ENCODE results near the gene DPYSL3.

- TF ChIP-seq EZH2 (IDR thresholded peaks at IDR 0.05), result no peak
- TF ChIP-seq POLR2AphosphoS5 (IDR thresholded peaks at IDR 0.05; ENCODE audit: borderline replicate concordance, low read depth, low read length), result no peak
- TF ChIP-seq FOXP2 (optimal IDR thresholded peaks at IDR 0.05; ENCODE audit: control extremely low read depth, extremely low read length, insufficient read depth), result no peak
These were observed 100.9 kb downstream of the DPYSL3 start for GRCh38 chr5:147408980-147409379.

All from SK-N-MC (cell line).